GM19452 (cell line): ENCODE data around the gene SHANK2.

Source experiments
- ATAC-seq: cut with Tn5 transposase; IDR thresholded peaks from one replicate; pipeline ENCODE4 v1.9.1; 2021; ENCODE audit not compliant: unreplicated experiment

Gene SHANK2

GRCh38 chr11:71269603-71270511 is 17.5 kb upstream of the SHANK2 start:
- ATAC-seq = no peak

GRCh38 chr11:71268706-71269321 is 16.4 kb upstream of the SHANK2 start:
- no peak for ATAC-seq

GRCh38 chr11:71267807-71268421 is 15.5 kb upstream of the SHANK2 start:
- no peak for ATAC-seq

DNA sequence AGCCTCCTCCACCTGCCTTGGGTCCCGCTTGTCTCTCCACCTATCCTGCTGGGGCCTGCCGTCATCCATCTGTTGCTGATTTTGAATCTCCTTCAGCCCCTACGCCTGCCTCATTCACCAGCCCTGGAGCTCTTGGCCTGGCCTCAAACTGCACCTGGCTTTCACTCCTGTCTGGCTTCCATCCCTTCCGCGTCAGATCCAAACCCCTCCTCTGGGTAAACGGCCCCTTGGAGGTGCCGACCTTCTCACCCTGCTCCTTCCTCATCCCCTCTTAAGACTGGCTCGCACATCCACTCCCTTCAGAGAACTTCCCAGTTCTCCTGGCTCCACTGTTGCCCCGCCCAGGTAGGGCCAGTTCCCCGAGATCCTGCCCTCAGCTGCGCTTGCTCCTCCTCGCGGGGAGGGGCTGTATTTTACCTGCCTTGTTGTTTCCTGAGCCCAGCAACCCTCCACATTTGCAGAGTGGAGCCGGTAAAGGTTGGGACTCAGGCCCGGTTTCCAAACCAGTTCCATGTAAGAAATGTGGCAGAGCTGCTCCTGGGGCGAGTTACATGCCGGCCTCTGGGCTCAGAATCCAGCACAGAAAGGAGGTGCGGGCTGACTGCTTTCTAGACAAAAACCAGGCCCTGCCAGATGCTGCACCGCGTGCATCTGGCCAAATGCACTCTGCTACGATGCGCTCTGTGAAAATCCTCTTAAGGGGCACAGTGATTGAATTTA is 13.9 kb upstream of the SHANK2 start:
- ATAC-seq = no peak

DNA sequence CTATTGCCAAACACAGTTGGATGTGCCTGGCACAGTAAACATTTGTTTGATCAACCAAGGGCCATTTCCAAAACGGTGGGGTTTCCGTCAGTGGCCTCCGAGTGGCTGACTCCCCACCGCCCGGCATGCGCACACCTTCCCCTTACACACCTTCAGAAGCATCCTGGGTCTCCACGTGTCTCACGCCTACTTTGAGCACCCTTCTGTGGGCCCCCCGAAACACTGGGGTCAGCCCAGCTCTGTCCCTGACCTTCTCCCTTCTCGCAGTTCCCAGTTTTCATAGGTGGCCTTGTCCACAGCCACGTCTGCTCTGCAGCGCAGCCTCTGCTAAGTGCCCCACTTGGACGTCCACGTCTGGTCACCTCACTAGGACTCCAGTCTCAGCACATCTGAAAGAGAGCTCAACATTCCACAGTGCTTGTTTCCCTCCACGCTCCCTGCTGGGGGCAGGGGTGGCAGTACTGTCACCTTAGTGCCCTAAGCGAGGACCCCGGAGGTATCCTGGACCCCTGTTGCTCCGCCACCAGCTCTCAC is 13.2 kb upstream of the SHANK2 start:
- ATAC-seq = no peak

GRCh38 chr11:71263386-71263785 is 11.0 kb upstream of the SHANK2 start:
- no peak for ATAC-seq

GRCh38 chr11:71255800-71256479 is 3.6 kb upstream of the SHANK2 start:
- no peak for ATAC-seq

DNA sequence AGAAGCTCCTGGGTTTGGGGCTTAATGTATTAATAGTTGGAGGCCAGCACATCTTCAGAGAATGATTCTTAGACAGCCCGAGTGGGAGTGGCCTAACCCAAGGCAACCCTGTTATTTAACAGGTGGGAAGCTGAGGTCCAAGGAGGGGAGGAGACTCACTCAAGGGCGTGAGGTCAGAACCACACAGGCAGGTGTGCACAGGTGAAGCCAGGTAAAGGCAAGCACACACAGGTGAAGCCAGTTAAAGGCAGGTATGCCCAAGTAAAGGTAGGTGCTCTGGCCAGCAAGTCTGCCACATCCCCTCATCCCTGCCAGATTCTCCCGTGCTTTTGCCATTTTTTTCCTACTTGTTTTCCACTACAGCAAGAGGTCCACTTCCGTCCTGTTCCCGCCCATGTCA is 2.9 kb upstream of the SHANK2 start:
- ATAC-seq = no peak

- no peak for ATAC-seq
These were observed 1.4 kb upstream of the SHANK2 start for GRCh38 chr11:71253794-71254193.

DNA sequence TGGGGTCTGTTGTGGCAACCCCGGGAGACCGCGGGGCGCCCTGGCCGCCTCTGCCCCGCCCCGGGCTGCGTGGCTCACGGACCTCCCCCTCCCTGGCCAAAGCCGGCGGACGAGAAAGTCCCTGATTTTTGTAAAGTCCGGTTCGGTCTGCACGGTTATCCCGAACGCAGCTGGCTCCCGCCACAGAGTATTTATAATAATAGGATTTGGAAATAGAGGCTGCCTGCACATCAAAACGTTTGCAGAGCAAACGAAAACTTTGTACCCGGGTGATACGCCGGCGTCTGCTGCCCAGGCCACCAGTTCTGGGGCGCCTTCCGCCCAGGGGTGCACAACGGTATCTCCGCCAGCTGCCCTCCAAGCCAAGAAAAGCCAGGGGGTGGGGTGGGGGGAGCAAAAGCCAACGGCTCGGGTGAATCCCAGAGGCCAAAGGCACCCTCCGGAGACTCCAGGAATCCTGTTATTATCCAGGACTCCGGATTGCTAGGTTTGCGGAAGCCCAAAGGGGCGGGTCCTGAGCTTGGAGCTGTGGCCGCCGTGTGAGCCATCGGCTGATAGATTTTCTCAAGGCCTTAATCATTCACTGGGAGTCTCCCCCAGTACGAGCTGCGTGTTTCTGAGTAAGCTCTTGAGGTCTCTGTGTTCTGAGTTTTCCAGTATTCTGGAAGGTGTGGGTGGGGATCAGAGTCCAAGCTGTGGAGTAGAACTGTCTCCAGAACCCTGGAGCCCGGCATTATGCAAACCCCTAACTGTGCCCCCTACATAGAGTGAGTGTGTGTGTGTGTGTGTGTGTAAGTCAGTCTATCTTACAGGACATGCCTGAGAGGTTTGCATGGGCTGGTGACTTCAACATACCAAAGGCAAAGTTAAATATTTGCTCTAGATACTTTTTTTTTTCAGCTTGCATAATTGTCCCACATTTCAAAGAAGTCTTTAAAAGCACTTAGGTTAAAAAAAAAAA is 673 bp upstream of the SHANK2 start:
- no peak for ATAC-seq

GRCh38 chr11:71251761-71252268 is 562 bp downstream of the SHANK2 start:
- no peak for ATAC-seq

DNA sequence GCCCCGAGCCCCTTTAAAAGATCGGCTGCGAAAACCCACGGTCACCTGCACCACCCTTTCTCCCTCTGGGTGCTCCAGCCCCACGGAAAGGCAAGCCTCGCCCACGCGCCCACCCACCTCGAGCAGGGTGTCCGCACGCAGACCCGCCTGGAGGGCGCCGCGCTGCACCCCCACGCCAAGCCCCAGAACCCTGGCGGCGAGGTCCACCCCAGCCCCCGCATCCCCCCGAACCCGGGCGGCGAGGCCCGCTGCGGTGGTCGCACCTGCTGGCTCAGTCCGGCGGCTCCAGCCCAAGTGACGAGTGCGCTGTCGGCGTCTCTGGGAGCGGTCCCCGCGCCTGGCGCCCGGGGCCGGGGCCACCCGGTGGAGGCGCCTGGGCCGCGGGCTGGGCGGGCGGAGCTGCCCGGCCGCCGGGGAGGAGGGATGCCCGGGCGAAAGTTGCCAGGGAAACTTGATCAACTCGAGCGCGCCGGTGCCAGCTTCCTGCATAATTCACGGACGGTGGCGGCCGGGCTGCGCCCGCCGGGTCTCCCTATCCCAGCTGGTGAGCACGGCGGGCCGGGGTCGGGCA is 1.1 kb downstream of the SHANK2 start:
- ATAC-seq = no peak

- no peak for ATAC-seq
These were observed 1.7 kb downstream of the SHANK2 start for GRCh38 chr11:71250523-71251150.

- no peak for ATAC-seq
These were observed 3.1 kb downstream of the SHANK2 start for GRCh38 chr11:71249301-71249700.

DNA sequence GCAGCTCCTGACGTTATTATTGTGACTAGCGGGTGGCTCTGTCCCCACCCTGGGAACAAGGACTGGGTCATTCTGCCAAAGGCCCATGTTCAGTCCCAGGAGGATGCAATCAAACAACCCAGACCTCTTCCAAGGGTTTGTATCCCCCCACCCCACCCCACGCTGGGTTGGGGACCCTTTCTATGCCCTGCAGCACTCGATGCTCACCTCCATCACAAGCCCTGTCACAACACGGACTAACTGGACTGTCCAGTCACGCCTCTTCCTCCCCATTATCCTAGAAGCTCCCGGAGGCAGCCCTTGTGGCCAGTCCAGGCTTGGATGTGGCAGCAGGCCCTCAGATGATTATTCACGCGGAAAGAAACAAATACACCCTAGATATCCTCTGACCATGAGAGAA is 3.7 kb downstream of the SHANK2 start:
- ATAC-seq = no peak

DNA sequence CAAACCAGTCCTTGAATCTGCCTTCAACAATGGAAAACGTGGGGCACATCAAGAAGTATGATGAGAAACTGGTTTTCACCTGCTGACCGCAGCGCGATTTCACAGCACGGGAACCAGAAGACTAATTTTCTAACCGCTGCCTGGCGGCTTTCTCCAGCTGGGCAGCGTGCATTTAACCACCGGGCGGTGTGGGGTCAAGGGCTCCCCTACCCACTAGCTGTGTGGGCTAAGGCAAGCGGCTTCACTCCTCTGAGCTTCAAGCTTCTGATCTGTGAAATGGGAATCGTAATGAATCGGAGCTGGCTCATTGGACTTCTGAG is 4.2 kb downstream of the SHANK2 start:
- no peak for ATAC-seq

DNA sequence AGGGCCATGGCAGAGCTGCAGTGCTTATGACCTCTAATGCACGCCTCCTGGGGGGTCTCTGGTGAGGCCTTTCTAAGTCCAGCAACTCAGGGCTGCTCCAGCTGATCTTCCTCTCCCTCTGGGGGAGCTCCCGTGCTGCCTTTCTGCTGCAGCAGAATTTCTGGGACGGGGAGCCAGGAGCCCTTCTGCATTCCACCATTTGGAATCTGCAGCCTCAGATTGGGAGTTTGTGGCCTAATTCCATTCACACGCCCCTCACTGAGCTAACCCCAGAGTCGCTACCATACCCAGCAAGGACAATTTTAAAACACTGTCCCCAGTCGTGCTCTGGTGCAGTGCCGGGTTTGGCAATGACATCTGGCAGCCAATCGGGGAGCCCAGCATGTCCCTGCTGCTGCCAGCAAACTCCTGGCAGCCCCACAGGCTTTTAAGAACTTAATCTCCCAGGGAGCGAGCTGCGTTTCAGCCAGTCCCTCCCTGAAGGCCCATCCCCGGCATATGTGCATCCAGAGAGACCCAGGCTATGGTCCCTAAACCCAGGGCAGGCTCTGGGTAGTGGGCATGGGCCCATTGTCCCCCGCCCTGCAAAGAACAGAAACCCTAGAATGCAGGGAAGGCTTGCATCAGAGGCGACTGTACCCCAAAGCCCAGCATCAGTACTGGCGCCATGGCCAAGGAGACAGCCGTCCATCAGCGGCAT is 4.7 kb downstream of the SHANK2 start:
- no peak for ATAC-seq

GRCh38 chr11:71246559-71246958 is 5.8 kb downstream of the SHANK2 start:
- ATAC-seq = no peak
